HCT116 (cell line): ENCODE results near the gene KCND2. TPM values are rescaled to one million over a fixed set of nuclear protein-coding genes. Genes with fewer than 3 reads are reported as not detected.

Experiments
- ATAC-seq: fragments of 200-7000 bp; cut with Tn5 transposase; 2 replicates; pipeline ENCODE4 v1.9.1; 2020; ENCODE audit warnings: mild to moderate bottlenecking, moderate library complexity
- BruUV-seq: library from RNA; stranded (reverse); fragments of 400-500 nt; replicated peaks from 2 replicates; lab custom pipeline; 2021; lab: Mats Ljungman, UMichigan
- CTCF ChIA-PET: fragments of 300-600 bp; sonication (Branson Sonifier 250); formaldehyde crosslinking; loops from one replicate; lab custom pipeline; 2021; ENCODE audit warnings: antibody characterized with exemption; lab: Charles Lee
- POLR2A ChIA-PET: fragments of 300-600, 350-600 bp; sonication (Branson Sonifier 250); formaldehyde crosslinking; loops from one replicate; lab custom pipeline; 2021; ENCODE audit warnings: antibody characterized with exemption; lab: Charles Lee
- RAD21 ChIA-PET, 2 experiments: fragments of 300-600 bp; sonication (Branson Sonifier 250); formaldehyde crosslinking; loops; one replicate each; lab custom pipeline; 2023; ENCODE audit warnings: low total read pairs in 2 of 2; ENCODE audit not compliant: uncharacterized antibody in 2 of 2, unreplicated experiment in 2 of 2, low non-redundant PET in 1 of 2; lab: Charles Lee
- DNase-seq: peaks from one replicate; pipeline ENCODE4 v3.0.0-alpha.2; 2010; ENCODE audit warnings: low read depth, low spot score
- H2AFZ ChIP-seq: fragments of 200-600 bp; shearing (Covaris generic), sonication (generic); 2 replicates; pipeline ENCODE4 v1.6.1; 2017; ENCODE audit warnings: low read depth, mixed run types, mixed read lengths, antibody characterized with exemption, low read length; ENCODE audit not compliant: poor library complexity, severe bottlenecking
- H3K27ac ChIP-seq: 2 replicates; pipeline ENCODE4 v1.5.1; 2012; ENCODE audit warnings: low read depth, low read length
- H3K27me3 ChIP-seq: fragments of 200-600 bp; sonication (generic); 2 replicates; pipeline ENCODE4 v1.6.1; 2016; ENCODE audit warnings: mixed run types, low read length, mixed read lengths; ENCODE audit not compliant: insufficient read depth
- H3K36me3 ChIP-seq, 2 experiments: fragments of 200-500 bp in 1 of 2; fragments of 200-600 bp in 1 of 2; sonication (Bioruptor generic) in 1 of 2; sonication (generic) in 1 of 2; 2 replicates each; pipeline versions ENCODE4 v1.5.1 to v1.6.1; 2014 to 2016; ENCODE audit warnings: low read length in 2 of 2, inconsistent platforms in 1 of 2, mixed read lengths in 1 of 2, mixed run types in 1 of 2; ENCODE audit not compliant: insufficient read depth in 2 of 2, control insufficient read depth in 1 of 2
- H3K4me1 ChIP-seq, 2 experiments: fragments of 200-600 bp in 1 of 2; sonication (generic) in 1 of 2; 2 replicates each; pipeline versions ENCODE4 v1.5.1 to v1.6.1; 2012 to 2017; ENCODE audit warnings: low read length in 2 of 2, inconsistent platforms in 1 of 2, mild to moderate bottlenecking in 1 of 2, mixed read lengths in 1 of 2, mixed run types in 1 of 2, moderate library complexity in 1 of 2; ENCODE audit not compliant: insufficient read depth in 2 of 2, control insufficient read depth in 1 of 2
- H3K4me2 ChIP-seq: fragments of 200-600 bp; sonication (generic); 2 replicates; pipeline ENCODE4 v1.6.1; 2017; ENCODE audit warnings: mixed run types, low read length, mixed read lengths
- H3K4me3 ChIP-seq, 2 experiments: fragments of 200-600 bp in 1 of 2; sonication (generic) in 1 of 2; replicated peaks in 1 of 2; 2 replicates each; pipeline ENCODE4 v1.5.1; 2011 to 2016; ENCODE audit warnings: low read length in 2 of 2, control low read depth in 1 of 2, low read depth in 1 of 2, mild to moderate bottlenecking in 1 of 2, mixed read lengths in 1 of 2, mixed run types in 1 of 2
- H3K79me2 ChIP-seq: fragments of 200-600 bp; sonication (generic); 2 replicates; pipeline ENCODE4 v1.6.1; 2017; ENCODE audit warnings: mild to moderate bottlenecking, mixed run types, low read length, moderate library complexity, mixed read lengths; ENCODE audit not compliant: insufficient read depth
- H3K9ac ChIP-seq: fragments of 200-600 bp; sonication (generic); 2 replicates; pipeline ENCODE4 v1.6.1; 2016; ENCODE audit warnings: low read length, mixed read lengths
- H3K9me2 ChIP-seq: fragments of 200-600 bp; sonication (generic), shearing (Covaris generic); 2 replicates; pipeline ENCODE4 v1.6.1; 2017; ENCODE audit warnings: mixed run types, mild to moderate bottlenecking, moderate library complexity; ENCODE audit not compliant: insufficient read depth
- H3K9me3 ChIP-seq, 2 experiments: fragments of 200-500 bp in 1 of 2; fragments of 200-600 bp in 1 of 2; sonication (Bioruptor generic) in 1 of 2; sonication (generic) in 1 of 2; 2 replicates each; pipeline ENCODE4 v1.6.1; 2014 to 2017; ENCODE audit warnings: low read length in 2 of 2, mixed read lengths in 2 of 2, inconsistent platforms in 1 of 2, low read depth in 1 of 2, mild to moderate bottlenecking in 1 of 2, mixed run types in 1 of 2, moderate library complexity in 1 of 2; ENCODE audit not compliant: control insufficient read depth in 1 of 2, insufficient read depth in 1 of 2
- H4K20me1 ChIP-seq: fragments of 200-600 bp; sonication (generic), shearing (Covaris generic); 2 replicates; pipeline ENCODE4 v1.6.1; 2017; ENCODE audit warnings: mixed run types, mild to moderate bottlenecking, moderate library complexity; ENCODE audit not compliant: insufficient read depth
- CBX3 ChIP-seq: IDR thresholded peaks from 2 replicates; pipeline ENCODE4 v1.6.1; 2012; ENCODE audit warnings: low read depth
- CEBPB ChIP-seq: IDR thresholded peaks from 2 replicates; pipeline ENCODE4 v1.6.1; 2012; ENCODE audit warnings: low read depth
- CTCF ChIP-seq, 3 experiments: fragments of 200-600 bp in 1 of 3; sonication (generic) in 1 of 3; IDR thresholded peaks in 2 of 3; conservative IDR thresholded peaks in 1 of 3; 2 replicates each; pipeline ENCODE4 v1.5.1; 2012 to 2017; ENCODE audit warnings: low read depth in 2 of 3, low read length in 2 of 3, antibody characterized with exemption in 1 of 3, borderline replicate concordance in 1 of 3, control low read depth in 1 of 3, mild to moderate bottlenecking in 1 of 3, mixed read lengths in 1 of 3, mixed run types in 1 of 3, moderate library complexity in 1 of 3; ENCODE audit not compliant: insufficient read depth in 1 of 3
- FOSL1 ChIP-seq: IDR thresholded peaks from 2 replicates; pipeline ENCODE4 v1.6.1; 2012; ENCODE audit warnings: low read depth
- JUND ChIP-seq: IDR thresholded peaks from 2 replicates; pipeline ENCODE4 v1.6.1; 2012
- SP1 ChIP-seq: IDR thresholded peaks from 2 replicates; pipeline ENCODE4 v1.6.1; 2012; ENCODE audit warnings: low read depth
- ZBTB33 ChIP-seq: IDR thresholded peaks from 2 replicates; pipeline ENCODE4 v1.6.1; 2011; ENCODE audit warnings: mild to moderate bottlenecking, low read length, moderate library complexity; ENCODE audit not compliant: insufficient replicate concordance; ENCODE audit errors: extremely low read depth
- ZFX ChIP-seq: fragments of 450-650 bp; IDR thresholded peaks from 2 replicates; pipeline ENCODE4 v1.6.1; 2017
- ZNF274 ChIP-seq: fragments of 200-500 bp; sonication (Bioruptor generic); IDR thresholded peaks from 2 replicates; pipeline ENCODE4 v1.6.1; 2014; ENCODE audit warnings: mild to moderate bottlenecking, low read depth, low read length, inconsistent platforms
- intact Hi-C: fragments of 100-400 bp; cut with micrococcal nuclease; formaldehyde crosslinking; loops from 2 replicates; pipeline ENCODE4 v1.10.0; 2022
- total RNA-seq: library from RNA; stranded (reverse); gene quantifications from one replicate; pipeline ENCODE4 v1.2.1, GENCODE V29; 2021; ENCODE audit not compliant: unreplicated experiment

KCND2 gene
- total RNA-seq, 1 experiment from 2014 or later, result 0.05 TPM

- Histone ChIP-seq H4K20me1 (no peaks in the 10 kb centered on the region), H3K9ac (no peak overlapping the region), H3K27ac (no peak overlapping the region), H3K9me3 (no peaks in the 10 kb centered on the region), H2AFZ (peak overlapping the region; percentile 0), H3K4me1 (peaks cover 0 to 5% of the 10 kb centered on the region in 2 experiments; a peak in 2 of 4 replicates), H3K9me2 (no peaks in the 10 kb centered on the region), H3K79me2 (no peaks in the 10 kb centered on the region), H3K27me3 (no peaks in the 10 kb centered on the region), H3K36me3 (no peaks in the 10 kb centered on the region), H3K4me2 (no peak overlapping the region), H3K4me3 (no peak overlapping the region)
- ATAC-seq (no peak), DNase-seq (no peak)
- RAD21 ChIA-PET, result no interaction called here
- intact Hi-C loops, result no loop called here
- no TSS peak for BruUV-seq
- no peak for TF ChIP-seq ZBTB33
- TF ChIP-seq ZNF274, result no peak
- TF ChIP-seq CBX3, result no peak
- no peak for TF ChIP-seq CEBPB
- TF ChIP-seq FOSL1, result no peak
- no peak for TF ChIP-seq CTCF (IDR thresholded peaks at IDR 0.05 in 2 of 3, conservative IDR thresholded peaks at IDR 0.05 in 1 of 3; ENCODE audit: borderline replicate concordance in 1 of 3, insufficient read depth in 1 of 3, low read depth in 2 of 3, low read length in 2 of 3)
- no peak for TF ChIP-seq ZFX
- TF ChIP-seq SP1, result no peak
- TF ChIP-seq JUND, result no peak
- CTCF ChIA-PET, result interaction anchor here (0.8 to 1.6 kb wide), 2 partner anchors 8 to 785 kb away, joined by 4 read pairs; no protein-coding TSS in a partner anchor
- POLR2A ChIA-PET, result no interaction called here
Measured at GRCh38 chr7:120732256-120732655, 459.3 kb downstream of the KCND2 start.
